H1 (cell line): ENCODE measurements around the gene MS4A8. TPM values are rescaled to one million over a fixed set of nuclear protein-coding genes. Genes with fewer than 3 reads are reported as not detected.
"Not testable (repeated sequence)": the region's sequence is repeated elsewhere in the genome, so short reads cannot be mapped to it uniquely, and the experiment has no call there.

Experiments
- CTCF ChIA-PET: fragments of 300-600 bp; sonication (Branson Sonifier 250); formaldehyde crosslinking; loops from one replicate; lab custom pipeline; 2021; ENCODE audit not compliant: partially characterized antibody; lab: Charles Lee
- POLR2A ChIA-PET: fragments of 300-600 bp; sonication (Branson Sonifier 250); formaldehyde crosslinking; loops from one replicate; lab custom pipeline; 2021; ENCODE audit warnings: inconsistent platforms; ENCODE audit not compliant: partially characterized antibody; lab: Charles Lee
- DNase-seq, 2 experiments: peaks; one replicate each; pipeline versions ENCODE4 v3.0.0 to v3.0.0-alpha.2; 2010 to 2022; ENCODE audit warnings: low spot score in 2 of 2, low read depth in 1 of 2, mixed read lengths in 1 of 2
- FAIRE-seq: peaks from 2 replicates; lab custom pipeline; 2011; peaks lifted over from hg19 to GRCh38; lab: Jason Lieb, UNC
- H2AFZ ChIP-seq: 2 replicates; pipeline ENCODE4 v1.8.1; 2012; ENCODE audit warnings: low read length, inconsistent platforms
- H2AK5ac ChIP-seq: 2 replicates; pipeline ENCODE4 v1.6.1; 2013; ENCODE audit warnings: low read depth, low read length
- H2BK120ac ChIP-seq: replicated peaks from 2 replicates; pipeline ENCODE3; 2013; ENCODE audit warnings: low read depth, low read length, inconsistent platforms
- H2BK12ac ChIP-seq: 2 replicates; pipeline ENCODE4 v1.6.1; 2013; ENCODE audit warnings: low read depth, low read length
- H2BK15ac ChIP-seq: 2 replicates; pipeline ENCODE4 v1.6.1; 2013; ENCODE audit warnings: low read length
- H2BK20ac ChIP-seq: 2 replicates; pipeline ENCODE4 v1.6.1; 2013; ENCODE audit warnings: low read length
- H2BK5ac ChIP-seq: 2 replicates; pipeline ENCODE4 v1.6.1; 2013; ENCODE audit warnings: low read depth, low read length
- H3K14ac ChIP-seq: 2 replicates; pipeline ENCODE4 v1.6.1; 2013; ENCODE audit warnings: inconsistent platforms; ENCODE audit not compliant: insufficient read length
- H3K18ac ChIP-seq: 2 replicates; pipeline ENCODE4 v1.6.1; 2013; ENCODE audit warnings: low read length; ENCODE audit errors: extremely low read depth
- H3K23ac ChIP-seq: 2 replicates; pipeline ENCODE4 v1.6.1; 2013; ENCODE audit warnings: inconsistent platforms; ENCODE audit not compliant: insufficient read length
- H3K23me2 ChIP-seq: 2 replicates; pipeline ENCODE4 v1.6.1; 2013; ENCODE audit warnings: low read depth, low read length
- H3K27ac ChIP-seq: 2 replicates; pipeline ENCODE4 v1.6.1; 2011; ENCODE audit warnings: low read depth, low read length, inconsistent platforms
- H3K27me3 ChIP-seq, 4 experiments: replicated peaks in 1 of 4; 1 replicate in 1 of 4; 2 replicates in 3 of 4; pipeline versions ENCODE4 v1.6.1 to v1.8.1; 2011 to 2013; ENCODE audit warnings: low read length in 3 of 4, mild to moderate bottlenecking in 3 of 4, inconsistent platforms in 2 of 4, mixed read lengths in 2 of 4, moderate library complexity in 1 of 4; ENCODE audit not compliant: control insufficient read depth in 3 of 4, insufficient read depth in 3 of 4; ENCODE audit errors: extremely low read depth in 1 of 4
- H3K36me3 ChIP-seq, 4 experiments: 2 replicates each; pipeline versions ENCODE4 v1.6.1 to v1.8.1; 2011 to 2013; ENCODE audit warnings: mild to moderate bottlenecking in 4 of 4, low read length in 3 of 4, moderate library complexity in 2 of 4, control low read depth in 1 of 4, inconsistent platforms in 1 of 4; ENCODE audit not compliant: insufficient read depth in 4 of 4, control insufficient read depth in 2 of 4
- H3K4ac ChIP-seq: replicated peaks from 2 replicates; pipeline ENCODE3; 2013; ENCODE audit warnings: low read length, low read depth, mixed read lengths, inconsistent platforms; ENCODE audit not compliant: insufficient read length
- H3K4me1 ChIP-seq, 4 experiments: replicated peaks in 1 of 4; 1 replicate in 1 of 4; 2 replicates in 3 of 4; pipeline versions ENCODE4 v1.6.1 to v1.8.1; 2011 to 2013; ENCODE audit warnings: low read length in 3 of 4, inconsistent platforms in 2 of 4, mixed read lengths in 1 of 4; ENCODE audit not compliant: insufficient read depth in 4 of 4, control insufficient read depth in 3 of 4
- H3K4me2 ChIP-seq, 2 experiments: 2 replicates each; pipeline versions ENCODE4 v1.6.1 to v1.8.1; 2011 to 2013; ENCODE audit warnings: low read depth in 2 of 2, low read length in 2 of 2, control low read depth in 1 of 2, inconsistent platforms in 1 of 2, mild to moderate bottlenecking in 1 of 2; ENCODE audit not compliant: insufficient read depth in 1 of 2
- H3K4me3 ChIP-seq, 4 experiments: fragments of 200-600, 300-600 bp in 1 of 4; sonication (generic), shearing (Covaris generic), sonication (Bioruptor Twin) in 1 of 4; 2 replicates each; pipeline versions ENCODE4 v1.5.1 to v1.8.1; 2011 to 2016; ENCODE audit warnings: low read length in 4 of 4, low read depth in 3 of 4, control low read depth in 2 of 4, inconsistent platforms in 2 of 4, mild to moderate bottlenecking in 2 of 4, mixed read lengths in 1 of 4, moderate library complexity in 1 of 4; ENCODE audit not compliant: insufficient read depth in 2 of 4; ENCODE audit errors: extremely low read depth in 1 of 4
- H3K56ac ChIP-seq: replicated peaks from 2 replicates; pipeline ENCODE3; 2013; ENCODE audit warnings: low read depth, mild to moderate bottlenecking, mixed read lengths, low read length, inconsistent platforms; ENCODE audit not compliant: insufficient read length
- H3K79me1 ChIP-seq: 2 replicates; pipeline ENCODE4 v1.6.1; 2013; ENCODE audit warnings: low read depth, low read length, control low read depth
- H3K79me2 ChIP-seq, 2 experiments: 2 replicates each; pipeline versions ENCODE4 v1.6.1 to v1.8.1; 2012 to 2013; ENCODE audit warnings: low read length in 2 of 2, mild to moderate bottlenecking in 2 of 2, inconsistent platforms in 1 of 2; ENCODE audit not compliant: insufficient read depth in 2 of 2, control insufficient read depth in 1 of 2
- H3K9ac ChIP-seq, 4 experiments: replicated peaks in 1 of 4; 1 replicate in 1 of 4; 2 replicates in 3 of 4; pipeline versions ENCODE4 v1.6.1 to v1.8.1; 2011 to 2013; ENCODE audit warnings: low read depth in 3 of 4, low read length in 3 of 4, control low read depth in 2 of 4, mild to moderate bottlenecking in 2 of 4, moderate library complexity in 2 of 4, inconsistent platforms in 1 of 4; ENCODE audit errors: extremely low read depth in 1 of 4
- H3K9me3 ChIP-seq, 2 experiments: 2 replicates each; pipeline versions ENCODE4 v1.6.1 to v1.8.1; 2012 to 2013; ENCODE audit warnings: mild to moderate bottlenecking in 2 of 2, moderate library complexity in 2 of 2, control low read depth in 1 of 2, inconsistent platforms in 1 of 2, low read depth in 1 of 2, low read length in 1 of 2, mixed read lengths in 1 of 2; ENCODE audit not compliant: insufficient read depth in 2 of 2
- H4K20me1 ChIP-seq, 2 experiments: replicated peaks in 1 of 2; 2 replicates each; pipeline versions ENCODE3 to v1.8.1; 2011 to 2013; ENCODE audit warnings: inconsistent platforms in 2 of 2, low read length in 2 of 2, mild to moderate bottlenecking in 1 of 2; ENCODE audit not compliant: insufficient read depth in 2 of 2, control insufficient read depth in 1 of 2
- H4K5ac ChIP-seq: 2 replicates; pipeline ENCODE4 v1.6.1; 2013; ENCODE audit warnings: low read length, low read depth, mixed read lengths, inconsistent platforms; ENCODE audit not compliant: insufficient read length
- H4K8ac ChIP-seq: 2 replicates; pipeline ENCODE4 v1.8.0; 2013; ENCODE audit warnings: mild to moderate bottlenecking, moderate library complexity, low read length, inconsistent platforms; ENCODE audit not compliant: insufficient read depth; ENCODE audit errors: extremely low read depth
- H4K91ac ChIP-seq: replicated peaks from 2 replicates; pipeline ENCODE3; 2013; ENCODE audit warnings: low read length, mixed read lengths, inconsistent platforms; ENCODE audit not compliant: insufficient read length
- WGBS, 2 experiments: shearing (Covaris generic) in 1 of 2; methylation state at CpG; one replicate each; pipeline versions ENCODE4 v1.1.6 to v1.1.7; 2013 to 2015; ENCODE audit warnings: low lambda C conversion rate in 2 of 2, mixed read lengths in 2 of 2, inconsistent platforms in 1 of 2, low coverage in 1 of 2, missing lambda C conversion rate in 1 of 2; ENCODE audit not compliant: insufficient replicate concordance in 2 of 2, insufficient coverage in 1 of 2, insufficient read length in 1 of 2; ENCODE audit errors: extremely low coverage in 1 of 2, missing lambda C conversion rate in 1 of 2; 5-methylcytosine and 5-hydroxymethylcytosine counted together
- polyA plus RNA-seq, 7 experiments: library from polyadenylated mRNA; depleted of rRNA in 3 of 7; stranded (reverse) in 5 of 7; unstranded in 2 of 7; fragments of >200 nt in 5 of 7; fragments of 200-250 nt in 2 of 7; gene quantifications; 1 replicate in 5 of 7; 2 replicates in 1 of 7; 4 replicates in 1 of 7; pipeline versions ENCODE4 v1.2.1 to v1.2.3, GENCODE V29; 2011 to 2013; ENCODE audit warnings: missing spikeins in 2 of 7, mixed read lengths in 2 of 7
- total RNA-seq: library from RNA; stranded (reverse); fragmentation: NEBNext Ultra II Directional; extraction: Animal tissue kit (Norgen Biotek cat#: 25700); gene quantifications from 2 replicates; pipeline ENCODE4 v1.2.1, GENCODE V29; 2021

MS4A8 gene
- total and polyA plus RNA-seq, 2 of the 8 experiments (the other 6 are each of a cell fraction or from before 2014, with no cell fraction given), result not detected

DNA sequence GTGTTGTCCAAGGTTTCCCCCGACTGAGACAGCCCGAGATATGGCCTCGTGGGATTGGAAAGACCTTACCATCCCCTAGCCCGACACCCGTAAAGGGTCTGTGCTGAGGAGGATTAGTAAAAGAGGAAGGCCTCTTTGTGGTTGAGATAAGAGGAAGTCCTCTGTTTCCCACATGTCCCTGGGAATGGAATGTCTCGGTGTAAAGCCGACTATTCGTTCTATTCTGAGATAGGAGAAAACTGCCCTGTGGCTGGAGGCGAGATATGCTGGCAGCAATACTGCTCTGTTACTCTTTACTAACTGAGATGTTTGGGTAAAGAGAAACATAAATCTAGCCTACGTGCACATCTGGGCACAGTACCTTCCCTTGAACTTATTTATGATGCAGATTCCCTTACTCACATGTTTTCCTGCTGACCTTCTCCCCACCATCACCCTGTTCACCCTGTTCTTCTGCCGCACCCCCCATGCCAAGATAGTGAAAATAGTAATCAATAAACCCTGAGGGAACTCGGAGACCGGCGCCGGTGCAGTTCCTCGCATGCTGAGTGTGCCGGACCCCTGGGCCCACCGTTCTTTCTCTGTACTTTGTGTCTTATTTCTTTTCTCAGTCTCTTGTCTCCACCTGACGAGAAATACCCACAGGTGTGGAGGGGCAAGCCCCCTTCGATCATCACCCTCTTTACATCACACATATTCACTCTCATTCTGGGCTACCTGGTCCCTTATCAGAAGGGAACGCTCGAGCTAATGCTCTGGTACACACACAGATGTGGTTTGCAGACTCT, 60.2 kb downstream of the MS4A8 start:
- H2AFZ ChIP-seq, H3K14ac ChIP-seq, H4K91ac ChIP-seq, H3K4me3 ChIP-seq, H4K5ac ChIP-seq, H4K20me1 ChIP-seq, H3K23me2 ChIP-seq, H3K79me2 ChIP-seq, H3K36me3 ChIP-seq, H3K18ac ChIP-seq, H2BK12ac ChIP-seq, H2AK5ac ChIP-seq, H3K79me1 ChIP-seq, H3K4me2 ChIP-seq, H2BK120ac ChIP-seq, H3K9ac ChIP-seq, H3K9me3 ChIP-seq, H3K23ac ChIP-seq, H4K8ac ChIP-seq, H3K27me3 ChIP-seq, H3K4me1 ChIP-seq, H3K27ac ChIP-seq, H3K4ac ChIP-seq, POLR2A ChIA-PET, H2BK20ac ChIP-seq, DNase-seq, H2BK15ac ChIP-seq, H3K56ac ChIP-seq, FAIRE-seq, H2BK5ac ChIP-seq: not testable (repeated sequence)
- CTCF ChIA-PET, result interaction anchor here (1.5 to 8.0 kb wide), 4 partner anchors 13 to 58 kb away, joined by 4 to 145 read pairs (median 10); no protein-coding TSS in a partner anchor
- 87% methylated on average over 22 of the region's 22 CpGs; no CpG with 5 or more reads in 1 of the 2 experiments for WGBS, 2 experiments
